ENCODE measurements around the gene PSMB7.
"Not testable (repeated sequence)": the region's sequence is repeated elsewhere in the genome, so short reads cannot be mapped to it uniquely, and the experiment has no call there.

The PSMB7 gene

DNA sequence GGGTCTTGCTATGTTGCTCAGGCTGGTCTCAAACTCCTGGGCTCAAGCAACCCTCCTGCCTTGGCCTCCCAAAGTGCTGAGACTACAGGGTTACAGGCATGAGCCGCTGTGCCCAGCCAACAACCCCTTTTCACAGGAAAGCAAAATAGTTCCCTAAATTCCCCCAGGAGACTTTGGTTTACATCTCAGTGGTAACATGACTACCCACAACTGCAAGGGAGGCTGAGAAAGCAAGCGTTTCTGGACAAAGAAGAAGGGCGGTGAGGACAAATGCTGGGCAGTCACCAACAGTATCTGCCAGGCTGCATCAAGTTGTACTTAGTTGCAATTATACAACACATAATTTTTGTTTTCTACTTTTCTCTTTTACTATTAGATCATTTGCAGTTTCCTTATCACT, 27.6 kb upstream of the PSMB7 start:
- DNase-seq, result no peak

DNA sequence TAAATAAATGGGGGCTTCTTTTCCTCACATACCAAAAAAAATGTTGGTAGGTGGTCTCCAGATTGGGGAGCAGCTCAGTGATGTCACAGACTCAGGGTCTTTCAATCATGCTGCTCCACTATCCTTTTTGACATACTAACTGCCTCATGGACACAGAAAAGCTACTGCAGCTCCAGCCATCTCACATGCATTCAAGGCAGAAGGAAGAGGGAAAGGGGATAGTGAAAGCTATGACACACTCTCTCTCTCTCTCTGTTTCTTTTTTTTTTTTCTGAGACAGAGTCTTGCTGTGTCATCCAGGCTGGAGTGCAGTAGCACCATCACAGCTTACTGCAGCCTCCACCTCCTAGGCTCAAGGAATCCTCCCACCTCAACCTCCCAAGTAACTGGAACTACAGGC, 27.1 kb upstream of the PSMB7 start:
- DNase-seq, result no peak

DNA sequence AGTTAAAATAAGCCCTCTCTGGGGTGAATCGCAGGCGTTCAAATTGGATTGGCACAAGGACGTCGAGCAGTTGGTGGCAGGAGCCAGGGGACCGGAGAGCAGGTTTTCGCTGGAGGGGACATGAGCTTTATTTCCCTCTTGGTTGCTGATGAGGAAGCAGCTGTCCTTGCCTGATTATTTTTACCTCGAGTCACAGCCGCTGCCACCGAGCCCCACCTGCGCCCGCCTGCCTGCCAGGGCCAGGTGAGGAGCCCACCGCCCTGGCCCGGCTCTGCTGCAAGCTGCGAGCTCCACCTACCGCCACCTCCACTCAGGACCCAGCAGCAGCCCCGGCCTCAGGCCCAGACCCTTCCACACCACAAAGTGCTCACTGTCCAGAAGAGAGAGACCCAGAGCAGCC, 26.0 kb upstream of the PSMB7 start:
- DNase-seq, result no peak

DNA sequence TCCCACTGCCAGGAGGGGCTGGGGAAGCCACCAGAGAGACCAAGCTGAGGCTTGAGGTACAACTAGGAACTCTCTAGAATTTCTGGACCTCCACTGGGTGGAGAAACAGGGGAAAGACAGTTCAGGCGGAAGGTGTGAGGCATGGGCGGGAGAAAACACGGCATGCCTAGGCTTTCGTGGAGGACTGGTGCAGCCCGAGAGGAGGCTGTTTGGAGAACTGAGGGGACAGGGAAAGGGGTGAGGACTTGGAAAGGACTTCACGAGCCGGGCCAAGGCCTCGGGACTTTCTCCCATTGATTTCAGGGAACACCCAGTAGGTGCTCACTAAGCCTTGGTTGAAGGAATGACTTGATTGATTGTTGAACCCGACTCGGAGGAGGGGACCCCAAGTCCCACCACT, 25.5 kb upstream of the PSMB7 start:
- no peak for DNase-seq

DNA sequence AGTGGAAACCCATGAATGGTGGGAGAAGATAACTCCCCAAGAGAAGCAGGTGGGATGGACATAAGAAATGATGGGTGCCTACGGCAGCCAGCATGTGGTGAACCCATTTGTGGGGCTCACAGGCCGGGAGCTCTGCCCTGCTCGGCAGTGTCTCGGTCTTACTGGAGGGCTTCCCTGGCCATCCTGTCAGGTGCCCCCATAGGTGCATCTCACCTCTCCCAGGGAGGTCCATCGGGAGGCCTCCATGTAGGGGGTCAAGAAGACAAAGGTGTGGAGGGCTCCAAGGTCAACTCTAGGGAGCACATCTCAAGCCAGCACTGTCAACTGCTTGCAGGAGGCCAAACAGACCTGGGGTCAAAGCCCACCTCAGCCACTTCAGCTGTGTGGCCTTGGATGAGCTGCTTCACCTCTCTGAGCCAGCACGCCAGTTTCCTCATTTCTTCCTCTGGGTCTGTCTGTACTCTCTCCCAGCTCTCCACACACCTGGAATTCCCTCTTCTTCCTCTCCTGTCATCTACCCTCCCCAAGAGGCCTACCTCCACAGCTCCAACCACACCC, 24.5 kb upstream of the PSMB7 start:
- DNase-seq, result no peak

DNA sequence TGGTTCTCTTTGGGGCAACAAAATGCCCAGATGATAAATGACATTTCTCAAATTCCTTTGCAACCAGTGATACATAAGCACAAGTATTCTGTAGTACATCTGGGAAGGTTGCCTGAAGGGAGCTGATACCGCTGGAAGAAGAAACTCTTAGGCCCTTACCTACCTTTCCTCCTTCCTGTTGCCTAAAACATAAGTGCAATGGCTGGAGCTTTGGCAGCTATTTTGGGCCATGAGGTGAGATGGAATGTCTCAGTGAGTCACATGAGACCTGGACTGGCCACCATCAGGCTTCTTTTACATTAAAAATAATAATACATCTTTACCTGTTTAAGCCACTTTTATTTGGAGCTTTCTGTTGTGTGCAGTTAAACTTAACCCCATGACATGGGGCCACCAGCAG, 23.8 kb upstream of the PSMB7 start:
- DNase-seq, result no peak

DNA sequence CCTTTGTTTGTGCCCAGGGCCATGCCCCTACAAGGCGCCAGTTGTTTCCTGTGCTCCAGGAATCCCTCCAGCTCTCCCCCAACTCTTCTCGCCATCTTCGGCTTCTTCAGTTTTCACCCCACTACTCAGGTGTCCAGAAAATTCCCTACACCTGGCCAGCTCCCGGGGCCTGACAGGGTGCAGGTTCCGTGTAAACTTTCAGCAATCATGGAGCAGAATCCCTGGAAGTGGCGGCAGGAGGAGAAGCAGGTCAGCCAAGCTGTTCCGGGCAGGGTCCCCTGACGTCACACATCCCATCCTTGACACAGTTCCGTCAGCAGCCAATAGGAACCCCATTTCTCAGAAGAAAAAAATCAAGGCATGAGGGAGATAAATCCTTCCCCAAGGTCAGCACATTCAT, 22.8 kb upstream of the PSMB7 start:
- no peak for DNase-seq

DNA sequence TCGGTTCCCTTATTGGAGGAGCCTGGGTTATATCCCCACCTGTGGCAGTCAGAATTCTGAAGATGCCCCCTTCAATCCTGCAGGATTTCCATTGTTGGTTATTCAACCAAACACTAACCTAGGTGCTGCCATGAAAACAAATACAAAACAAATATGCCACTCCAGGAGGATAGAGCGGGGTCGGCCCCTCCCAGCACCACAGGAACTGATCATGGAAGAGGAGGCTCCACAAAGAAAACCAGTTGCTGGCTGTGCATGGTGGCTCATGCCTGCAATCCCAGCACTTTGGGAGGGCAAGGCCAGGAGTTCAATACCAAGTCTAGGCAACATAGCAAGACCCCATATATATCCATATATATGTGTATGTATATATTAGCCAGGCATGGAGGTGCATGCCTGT, 21.8 kb upstream of the PSMB7 start:
- no peak for DNase-seq

DNA sequence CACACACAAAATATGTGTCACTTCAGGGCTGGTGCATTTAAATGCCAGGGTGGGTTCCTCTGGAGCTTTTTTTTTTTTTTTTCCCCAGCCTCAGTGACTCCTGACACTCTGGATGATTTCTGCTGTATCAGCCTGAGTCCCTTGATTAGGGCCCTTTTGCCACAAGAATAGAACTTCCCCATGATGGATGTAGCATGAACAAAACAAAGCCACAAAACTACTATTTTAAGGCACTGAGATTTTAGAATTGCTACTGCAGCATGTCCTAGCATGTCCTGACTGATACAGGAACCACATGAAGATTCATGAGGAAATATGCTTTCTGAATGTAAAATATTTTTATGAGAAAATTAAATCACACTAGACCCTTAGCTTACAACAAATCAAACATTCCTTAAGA, 21.1 kb upstream of the PSMB7 start:
- DNase-seq, result no peak

DNA sequence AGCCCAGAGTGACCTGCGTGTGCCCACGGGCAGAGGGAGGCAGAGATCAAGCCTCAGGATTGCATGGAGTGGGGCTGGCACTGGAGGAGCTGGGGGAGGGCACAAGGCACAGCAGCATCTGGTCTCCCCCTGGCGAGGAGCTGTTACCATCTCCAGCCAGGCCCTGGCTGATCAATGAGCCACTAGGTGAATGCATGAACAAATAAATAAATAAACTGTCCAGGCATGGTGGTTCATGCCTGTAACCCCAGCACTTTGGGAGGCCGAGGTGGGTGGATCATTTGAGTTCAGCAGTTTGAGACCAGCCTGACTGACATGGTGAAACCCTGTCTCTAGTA, 14.3 kb upstream of the PSMB7 start:
- DNase-seq, result no peak

DNA sequence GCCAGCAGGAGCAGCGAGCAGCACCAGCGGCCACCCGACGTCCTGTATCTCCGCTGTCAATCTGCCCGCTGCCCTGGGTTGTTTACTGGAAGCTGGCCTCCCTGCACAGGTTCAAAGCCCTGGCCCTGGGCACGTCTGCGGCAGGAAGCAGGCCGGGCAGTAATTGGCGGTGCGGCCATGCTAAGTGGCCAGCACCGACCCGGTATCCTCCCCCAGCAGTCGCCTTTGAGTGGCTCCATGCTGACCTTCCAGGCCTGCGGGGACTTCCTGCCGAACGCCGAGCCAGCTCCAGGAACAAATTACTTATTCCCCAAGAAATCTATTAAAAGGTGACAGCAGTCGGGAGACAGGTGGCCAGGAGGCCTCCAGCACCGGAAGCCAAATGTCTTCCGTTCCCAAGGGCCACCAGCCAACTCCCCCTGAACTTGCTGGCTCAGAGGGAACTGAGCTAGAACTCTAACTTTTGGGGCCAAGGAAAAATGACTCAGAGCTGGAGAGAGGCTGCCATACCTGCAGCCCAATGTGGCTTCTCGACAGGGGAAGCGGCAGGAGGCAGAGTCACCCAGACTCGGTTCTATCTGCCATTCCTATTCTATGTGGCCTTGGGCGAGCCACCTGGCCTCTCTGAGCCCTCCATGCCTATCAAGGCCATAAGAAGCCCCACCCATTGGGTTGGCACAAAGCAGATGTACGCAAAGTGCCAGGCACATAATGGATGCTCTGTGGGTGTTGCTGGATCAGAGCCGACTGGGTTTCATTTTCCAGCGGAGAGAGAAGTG, 13.7 kb upstream of the PSMB7 start:
- DNase-seq, result no peak

DNA sequence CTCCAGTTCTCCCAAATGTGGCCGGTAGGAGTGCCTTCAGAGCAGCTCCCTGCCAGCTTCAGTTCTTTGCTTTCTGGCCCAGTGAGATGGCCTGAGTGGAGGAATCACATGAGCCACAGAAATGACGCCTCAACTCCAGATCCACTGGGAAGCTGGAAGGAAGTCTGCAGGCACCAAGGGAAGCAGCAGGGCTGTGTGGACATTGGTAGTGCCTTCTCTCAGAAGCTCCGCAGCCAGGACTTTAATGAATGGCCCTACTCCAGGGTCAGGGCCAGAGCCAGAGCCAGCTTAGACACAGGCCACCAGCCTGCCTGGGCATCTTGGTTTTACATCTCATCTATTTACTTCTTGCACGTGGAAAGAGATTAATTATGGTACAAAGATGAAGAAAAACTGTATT, 12.0 kb upstream of the PSMB7 start:
- DNase-seq, result no peak

DNA sequence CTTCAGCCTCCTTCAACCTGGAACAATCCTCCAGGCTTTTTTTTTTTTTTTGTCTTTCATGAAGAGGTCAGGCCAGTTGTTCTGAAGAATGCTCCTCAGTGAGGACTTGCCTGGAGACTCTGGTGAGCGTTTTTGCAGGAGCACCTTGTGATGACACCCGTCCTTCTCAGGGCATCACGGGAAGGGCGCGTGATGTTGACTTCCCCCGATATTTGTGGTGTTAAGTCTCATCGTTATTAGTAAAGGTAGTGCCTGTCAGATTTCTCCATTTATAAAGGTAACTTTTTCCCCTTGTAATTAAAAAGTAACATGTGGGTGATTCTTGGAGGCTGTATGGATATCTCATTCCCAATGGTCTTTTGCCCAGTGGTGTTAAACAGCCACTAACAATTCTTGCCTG, 11.1 kb upstream of the PSMB7 start:
- no peak for DNase-seq

DNA sequence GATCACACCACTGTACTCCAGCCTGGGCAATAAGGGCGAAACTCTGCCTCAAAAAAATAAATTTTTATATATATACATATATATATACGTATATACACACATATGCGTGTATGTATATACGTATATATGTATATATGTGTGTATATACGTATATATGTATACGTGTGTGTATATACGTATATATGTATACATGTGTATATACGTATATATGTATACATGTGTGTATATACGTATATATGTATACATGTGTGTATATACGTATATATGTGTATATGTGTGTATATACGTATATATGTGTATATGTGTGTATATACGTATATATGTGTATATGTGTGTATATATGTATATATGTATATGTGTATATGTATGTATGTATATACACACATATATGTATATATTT, 10.5 kb upstream of the PSMB7 start:
- not testable (repeated sequence) for DNase-seq

DNA sequence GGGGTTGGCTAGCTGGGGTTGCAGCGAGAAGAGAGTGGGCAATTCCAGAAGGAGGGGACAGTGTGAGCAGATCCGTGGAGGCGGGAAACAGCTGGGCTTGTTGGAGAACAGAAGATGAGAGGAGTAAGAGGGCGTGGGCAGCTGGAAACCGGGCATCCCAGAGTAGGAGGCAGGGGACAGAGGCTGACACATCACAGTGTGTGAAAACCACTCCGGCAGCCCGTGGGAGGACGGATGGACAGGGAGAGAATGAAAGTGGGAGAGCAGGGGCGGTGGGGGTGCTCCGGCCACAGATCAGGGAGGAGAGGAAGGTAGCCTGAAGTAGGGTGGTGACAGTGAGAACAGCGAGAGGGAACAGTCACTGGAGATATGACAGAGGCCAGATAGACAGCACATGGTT, 8.3 kb upstream of the PSMB7 start:
- no peak for DNase-seq

DNA sequence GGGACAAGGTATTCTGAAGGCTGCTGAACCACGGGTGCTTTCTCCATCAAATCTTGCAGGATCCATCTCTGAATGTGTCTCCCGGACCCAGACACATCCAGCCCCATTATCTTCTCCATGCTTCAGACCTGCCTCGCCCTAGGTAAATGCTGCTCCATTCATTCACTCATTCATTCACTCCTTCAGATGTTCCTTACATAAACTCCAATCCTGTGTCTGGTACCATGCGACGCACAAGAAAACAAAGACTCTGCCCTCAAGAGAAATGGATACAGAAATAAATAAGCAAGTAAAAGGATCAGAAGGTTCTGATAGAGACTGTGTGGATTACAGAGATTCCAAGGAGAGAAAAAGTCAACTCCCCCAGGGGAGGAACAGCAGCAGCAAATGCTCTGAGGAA, 7.9 kb upstream of the PSMB7 start:
- DNase-seq, result no peak

DNA sequence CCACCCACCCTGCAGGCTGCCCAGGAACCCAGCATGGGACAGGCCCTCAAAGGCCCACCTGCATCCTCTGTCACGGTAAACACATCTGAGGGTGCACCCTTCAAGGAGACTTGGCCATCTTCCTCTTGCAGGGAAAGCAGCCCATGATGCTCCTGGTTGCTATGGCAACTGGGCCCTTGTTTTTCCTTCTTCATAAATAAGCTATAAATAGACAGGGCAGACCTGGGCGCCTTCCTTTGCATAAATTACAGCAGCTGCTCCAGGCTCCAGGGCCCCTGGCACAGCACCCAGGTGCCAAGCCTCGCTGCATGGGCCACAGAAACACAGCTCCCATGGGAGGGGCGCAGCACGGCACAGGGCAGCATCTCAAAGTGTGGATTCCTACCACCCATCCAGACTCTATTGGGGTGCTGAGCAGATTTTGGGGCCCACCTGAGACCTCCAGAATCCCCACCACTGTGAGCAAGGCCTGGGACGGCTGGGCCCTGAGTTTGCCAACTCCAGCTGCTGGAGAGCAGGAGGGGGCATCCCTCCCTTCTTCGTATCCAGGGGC, 5.8 kb upstream of the PSMB7 start:
- DNase-seq, result peak; percentile 6

DNA sequence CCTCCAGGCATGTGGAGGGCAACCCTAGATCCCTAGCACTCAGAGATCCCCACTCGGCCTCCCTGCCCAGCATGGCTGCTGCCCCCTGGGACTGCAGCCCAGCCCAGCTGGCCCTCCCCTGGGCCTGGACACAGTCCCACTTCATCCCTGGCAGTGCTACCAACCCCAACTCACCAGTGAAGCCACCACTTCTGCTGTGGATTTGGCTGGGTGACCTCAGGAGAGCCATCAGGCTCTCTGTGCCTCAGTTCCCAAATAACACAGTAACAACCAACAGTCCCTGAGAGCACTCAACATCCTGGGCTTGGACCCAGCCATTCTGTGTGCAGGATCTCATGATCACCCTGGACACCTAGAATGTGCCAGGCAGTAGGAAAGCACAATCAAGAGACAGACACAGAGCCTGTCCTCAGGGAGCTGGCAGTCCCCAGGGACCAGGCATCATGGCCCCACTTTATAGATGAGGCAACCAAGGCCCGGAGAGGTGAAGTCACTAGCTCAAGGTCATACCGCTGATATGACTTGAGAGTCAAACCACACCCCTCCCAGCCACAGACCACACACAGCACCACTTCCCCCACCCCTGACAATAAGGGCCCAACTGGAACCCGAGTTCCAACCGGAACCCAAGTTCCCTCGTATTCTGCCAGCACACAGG, 4.7 kb upstream of the PSMB7 start:
- DNase-seq, result no peak

DNA sequence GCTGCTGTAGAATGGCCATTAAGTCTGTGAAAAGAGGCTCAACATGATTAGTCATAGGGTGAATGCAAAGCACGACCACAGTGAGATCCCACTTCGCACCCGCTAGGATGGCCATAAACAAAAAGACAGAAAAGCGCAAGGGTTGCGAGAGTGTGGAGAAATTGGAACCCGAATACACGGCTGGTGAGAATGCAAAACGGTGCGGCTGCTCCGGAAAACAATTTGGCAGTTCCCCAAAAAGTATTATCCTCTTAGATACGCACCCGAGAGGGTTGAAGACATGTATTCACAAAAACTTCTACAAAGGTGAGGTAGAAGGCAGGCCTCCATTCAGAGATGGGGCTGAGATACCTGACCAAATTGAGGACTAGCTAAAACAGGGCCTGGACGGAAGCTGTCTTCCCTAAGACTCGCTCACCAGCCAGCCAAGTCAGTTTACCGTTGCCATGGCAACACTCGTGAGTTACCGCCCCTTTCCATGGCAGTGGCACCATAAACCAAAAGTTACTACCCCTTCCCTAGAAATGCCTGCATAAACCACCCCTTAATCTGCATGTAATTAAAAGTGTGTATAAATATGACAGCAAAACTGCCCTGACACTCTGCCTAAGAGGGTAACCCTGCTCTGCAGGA, 726 bp upstream of the PSMB7 start:
- no peak for DNase-seq

DNA sequence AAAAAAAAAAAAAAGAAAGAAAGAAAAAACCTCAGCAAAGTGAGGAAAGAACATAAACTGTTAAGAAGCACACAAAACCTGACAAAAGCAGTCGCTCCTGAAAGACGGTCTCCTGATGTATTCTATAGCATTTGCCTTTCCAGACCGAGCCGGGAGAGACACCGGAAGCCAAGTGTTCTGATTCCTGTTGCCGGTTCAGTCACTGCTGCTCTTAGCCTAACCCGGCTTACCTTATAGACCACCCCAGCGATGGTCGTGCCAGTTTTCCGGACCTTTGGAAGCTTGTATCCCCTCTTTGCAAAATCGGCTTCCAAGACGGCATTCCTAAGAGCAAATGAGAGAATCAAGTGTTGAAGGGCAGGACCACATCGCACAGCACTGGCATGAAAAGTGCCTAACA, 630 bp downstream of the PSMB7 start:
- no peak for DNase-seq

DNA sequence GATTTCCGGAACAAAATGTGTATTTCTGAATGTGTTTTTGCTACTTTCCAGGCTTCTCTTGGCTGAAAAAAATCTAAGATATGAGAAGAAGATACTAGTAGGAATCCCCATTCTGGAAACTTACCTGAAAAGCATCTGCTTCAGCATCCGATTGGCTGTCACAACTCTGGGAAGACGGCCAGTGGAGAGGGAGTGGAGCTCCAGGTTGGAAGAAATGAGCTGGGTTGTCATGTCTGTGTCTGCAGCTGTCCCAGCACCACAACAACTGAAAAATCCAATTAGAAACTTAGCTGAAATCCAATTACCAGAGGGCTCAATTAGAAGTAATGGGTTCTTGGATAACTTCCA, 3.0 kb downstream of the PSMB7 start:
- no peak for DNase-seq

DNA sequence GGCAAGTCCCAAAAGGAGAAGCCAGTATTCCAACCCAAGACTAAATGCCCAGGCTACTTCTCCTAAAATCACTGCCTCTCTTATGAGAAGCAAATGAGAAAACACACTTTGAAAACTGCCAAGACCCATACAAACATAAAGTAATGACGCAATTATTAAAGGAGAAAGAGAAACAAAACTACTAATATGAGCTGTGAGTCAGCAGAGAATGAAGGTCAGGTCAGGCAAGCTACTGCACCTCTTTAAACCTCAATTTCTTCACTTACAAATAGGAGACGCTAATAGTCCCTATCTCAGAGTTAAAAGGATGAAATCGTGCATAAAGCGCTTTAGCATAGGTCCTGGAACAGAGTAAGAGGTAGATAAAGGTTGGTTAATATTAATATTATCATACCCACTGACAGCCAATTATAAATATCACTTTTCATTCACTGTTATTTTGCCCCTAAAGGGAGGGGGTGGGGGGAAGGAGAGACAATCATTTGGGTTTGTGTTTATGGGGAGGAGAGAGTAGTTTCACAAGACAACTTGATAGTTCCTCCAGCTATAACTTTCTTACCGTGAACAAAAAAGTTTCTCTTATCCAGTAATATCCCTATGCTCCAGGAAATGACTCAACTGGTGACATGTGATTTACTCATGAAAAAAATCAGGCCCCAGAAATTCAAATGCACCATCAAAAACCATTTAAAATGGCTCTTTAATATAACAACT, 3.6 kb downstream of the PSMB7 start:
- DNase-seq, result no peak

DNA sequence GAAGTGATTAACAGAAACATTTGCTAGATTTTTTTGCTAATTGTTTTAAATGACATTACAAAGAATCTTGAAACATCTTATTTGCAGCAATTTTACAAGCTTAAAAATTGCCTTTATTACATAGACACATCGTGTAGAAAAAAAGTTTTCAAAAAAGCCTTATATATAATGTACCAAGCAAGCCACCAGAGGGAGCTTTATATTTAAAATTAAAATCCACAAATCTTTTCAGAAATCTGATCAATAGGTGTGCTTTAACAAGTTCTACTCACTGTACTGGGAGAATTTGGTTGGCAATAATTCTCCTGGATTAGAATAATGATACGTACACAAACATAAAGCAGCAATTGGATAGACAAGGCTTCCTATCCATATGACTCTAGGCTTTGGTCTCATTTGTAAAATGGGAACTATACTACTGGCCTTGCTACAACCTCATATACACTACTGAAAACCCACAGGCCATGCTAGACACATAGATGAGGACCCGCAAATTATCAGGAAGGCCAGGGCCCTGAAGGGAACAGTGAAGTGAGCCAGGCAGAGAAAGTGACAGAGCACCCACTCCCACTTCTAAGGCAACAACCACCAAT, 4.8 kb downstream of the PSMB7 start:
- no peak for DNase-seq

Measured in CD4-positive, alpha-beta T cell treated with Interleukin-12 subunit alpha and Interleukin-12 subunit beta, for 1 hour (primary cell).